GM08714 (cell line): ENCODE data around the gene CYSTM1.

Experiments used
- H3K4me3 ChIP-seq: fragments of 200-500 bp; sonication (Bioruptor generic); 2 replicates; pipeline ENCODE4 v1.5.1; 2014; ENCODE audit warnings: mild to moderate bottlenecking, low read length, inconsistent platforms
- ZNF274 ChIP-seq: IDR thresholded peaks from 2 replicates; pipeline ENCODE4 v1.6.1; 2012; ENCODE audit warnings: mild to moderate bottlenecking, low read depth, low read length

The CYSTM1 gene

DNA sequence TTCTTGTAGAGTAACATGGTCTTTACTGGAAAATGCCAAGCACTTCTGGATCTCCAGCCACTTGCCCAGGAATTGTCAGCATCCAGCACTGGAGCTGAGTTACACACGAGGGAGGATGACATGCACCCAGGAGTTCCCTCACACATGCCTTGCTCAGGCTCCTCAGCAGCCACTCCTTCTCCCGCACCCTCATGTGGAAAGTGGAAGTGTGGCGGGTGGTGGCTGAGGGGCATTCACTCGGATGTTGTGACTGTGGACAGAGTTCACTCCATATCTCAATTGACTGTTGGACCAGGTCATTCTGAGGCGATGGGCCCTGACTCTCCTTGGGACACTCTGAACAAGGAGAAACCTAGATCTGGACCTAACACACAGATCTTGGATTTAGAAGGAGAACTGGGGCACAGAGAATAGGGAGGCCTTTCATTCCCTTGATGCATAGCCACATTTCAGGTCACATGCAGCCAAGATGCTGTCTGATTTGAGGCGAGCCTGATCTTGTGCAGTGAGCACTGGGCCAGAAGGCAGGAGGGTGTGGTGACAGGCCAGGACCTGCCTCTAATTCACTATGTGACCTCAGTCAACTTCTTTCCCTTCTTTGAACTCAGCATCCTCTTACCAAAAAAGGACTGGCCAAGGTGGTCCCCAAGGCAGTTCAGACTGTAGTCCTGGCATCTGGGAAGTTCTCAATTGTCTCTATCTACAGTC is 62.1 kb downstream of the CYSTM1 start:
- TF ChIP-seq ZNF274 = no peak
- no peak overlapping the region for H3K4me3 ChIP-seq

DNA sequence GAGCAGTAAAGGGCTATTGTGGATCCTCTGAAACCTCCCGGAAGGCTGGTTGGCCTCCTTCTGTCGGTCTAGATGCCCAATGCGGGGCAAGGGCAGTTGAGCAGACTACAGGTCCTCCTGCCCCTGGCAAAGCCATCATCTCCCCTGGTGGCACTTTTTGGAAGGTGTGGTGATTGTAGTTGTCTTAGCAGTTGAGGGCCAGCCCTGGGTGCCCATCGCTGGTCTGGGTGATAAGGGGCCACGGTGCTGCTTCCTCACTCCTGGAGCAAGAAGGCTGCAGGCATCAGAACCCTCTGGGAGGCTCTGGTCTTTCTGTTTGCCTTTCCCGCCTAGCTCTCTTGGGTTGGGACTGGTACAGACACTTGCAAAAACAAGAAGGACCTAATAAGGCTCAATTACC is 63.8 kb downstream of the CYSTM1 start:
- H3K4me3 ChIP-seq = no peak overlapping the region
- no peak for TF ChIP-seq ZNF274

GRCh38 chr5:140239461-140239860 is 64.5 kb downstream of the CYSTM1 start:
- no peak overlapping the region for H3K4me3 ChIP-seq
- no peak for TF ChIP-seq ZNF274

DNA sequence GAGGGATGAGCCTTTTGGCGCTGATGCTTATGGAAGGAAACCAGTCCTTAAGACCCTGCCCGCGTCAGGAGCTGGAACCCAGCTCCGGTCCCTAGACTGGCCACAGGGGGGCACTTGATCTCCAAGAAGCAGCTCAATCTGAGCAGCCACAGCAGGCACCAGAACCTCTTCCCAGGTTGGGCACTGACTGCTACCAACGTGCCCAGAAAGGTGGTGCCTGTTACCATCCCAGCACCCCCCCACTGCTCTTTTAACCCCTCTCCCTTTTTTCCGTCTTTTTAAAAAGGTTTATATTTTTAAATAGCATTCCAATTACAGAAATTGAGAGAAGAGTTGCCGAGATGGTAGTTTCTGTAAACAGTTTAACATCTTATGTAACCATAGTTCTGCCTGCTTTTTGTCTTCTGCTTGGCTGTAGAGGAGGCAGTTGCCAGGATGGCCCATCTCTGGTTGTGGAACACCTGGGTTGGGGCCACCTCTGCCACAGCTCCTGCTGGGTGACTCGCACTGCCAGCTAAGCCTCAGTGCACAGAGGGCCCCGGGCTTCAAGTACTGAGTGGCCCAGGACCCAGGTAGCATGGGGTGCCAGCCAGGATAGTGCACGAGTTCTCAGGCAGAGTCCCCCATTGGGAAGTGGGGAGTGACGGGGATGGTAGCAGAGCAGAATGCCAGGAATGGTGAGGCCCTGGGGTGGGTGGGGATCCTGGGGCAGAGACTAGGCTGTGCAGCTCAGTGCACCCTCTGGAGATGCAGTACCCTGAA is 65.1 kb downstream of the CYSTM1 start:
- TF ChIP-seq ZNF274 = no peak
- H3K4me3 ChIP-seq = no peak overlapping the region

GRCh38 chr5:140240987-140241706 is 66.2 kb downstream of the CYSTM1 start:
- H3K4me3 ChIP-seq = no peak overlapping the region
- no peak for TF ChIP-seq ZNF274

- TF ChIP-seq ZNF274 = no peak
- no peak overlapping the region for H3K4me3 ChIP-seq
These were observed 67.1 kb downstream of the CYSTM1 start for GRCh38 chr5:140242099-140242498.

DNA sequence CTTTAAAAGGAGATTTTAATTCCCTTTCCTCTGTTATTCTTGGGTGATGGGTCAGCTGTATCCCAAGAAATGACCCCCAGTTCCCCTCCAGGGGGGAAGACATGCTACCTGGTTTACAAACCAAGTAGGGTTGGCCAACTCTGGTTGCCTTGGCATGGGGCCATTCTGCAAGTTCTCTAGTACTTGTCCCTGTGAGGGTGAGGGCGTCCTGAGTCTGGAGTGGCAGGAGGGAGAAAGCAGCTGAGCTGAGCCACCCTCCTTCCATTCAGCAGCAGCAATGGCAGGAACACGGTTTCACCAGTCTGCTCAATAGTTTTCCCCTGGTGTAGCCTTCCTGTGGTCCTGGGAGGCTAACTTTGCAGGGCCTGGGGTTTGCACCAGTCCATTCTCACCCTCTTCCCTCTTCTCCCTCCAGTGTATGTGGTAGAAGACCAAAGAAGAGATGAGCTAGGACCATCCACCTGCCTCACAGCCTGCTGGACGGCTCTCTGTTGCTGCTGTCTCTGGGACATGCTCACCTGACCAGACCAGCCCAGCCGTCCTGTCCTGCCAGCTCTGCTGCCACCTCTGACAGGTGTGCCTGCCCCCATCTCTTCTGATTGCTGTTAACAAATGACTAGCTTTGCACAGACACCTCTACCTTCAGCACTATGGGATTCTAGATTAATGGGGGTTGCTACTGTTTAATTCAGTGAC is 68.0 kb downstream of the CYSTM1 start:
- no peak for TF ChIP-seq ZNF274
- H3K4me3 ChIP-seq = no peak overlapping the region

GRCh38 chr5:140243706-140244250 is 68.8 kb downstream of the CYSTM1 start:
- no peak for TF ChIP-seq ZNF274
- no peak overlapping the region for H3K4me3 ChIP-seq

- no peak overlapping the region for H3K4me3 ChIP-seq
- TF ChIP-seq ZNF274 = no peak
These were observed 69.6 kb downstream of the CYSTM1 start for GRCh38 chr5:140244525-140245025.

- TF ChIP-seq ZNF274 = no peak
- H3K4me3 ChIP-seq = no peak overlapping the region
These were observed 70.4 kb downstream of the CYSTM1 start for GRCh38 chr5:140245341-140245740.

GRCh38 chr5:140245926-140246325 is 70.9 kb downstream of the CYSTM1 start:
- no peak for TF ChIP-seq ZNF274
- H3K4me3 ChIP-seq = no peak overlapping the region

DNA sequence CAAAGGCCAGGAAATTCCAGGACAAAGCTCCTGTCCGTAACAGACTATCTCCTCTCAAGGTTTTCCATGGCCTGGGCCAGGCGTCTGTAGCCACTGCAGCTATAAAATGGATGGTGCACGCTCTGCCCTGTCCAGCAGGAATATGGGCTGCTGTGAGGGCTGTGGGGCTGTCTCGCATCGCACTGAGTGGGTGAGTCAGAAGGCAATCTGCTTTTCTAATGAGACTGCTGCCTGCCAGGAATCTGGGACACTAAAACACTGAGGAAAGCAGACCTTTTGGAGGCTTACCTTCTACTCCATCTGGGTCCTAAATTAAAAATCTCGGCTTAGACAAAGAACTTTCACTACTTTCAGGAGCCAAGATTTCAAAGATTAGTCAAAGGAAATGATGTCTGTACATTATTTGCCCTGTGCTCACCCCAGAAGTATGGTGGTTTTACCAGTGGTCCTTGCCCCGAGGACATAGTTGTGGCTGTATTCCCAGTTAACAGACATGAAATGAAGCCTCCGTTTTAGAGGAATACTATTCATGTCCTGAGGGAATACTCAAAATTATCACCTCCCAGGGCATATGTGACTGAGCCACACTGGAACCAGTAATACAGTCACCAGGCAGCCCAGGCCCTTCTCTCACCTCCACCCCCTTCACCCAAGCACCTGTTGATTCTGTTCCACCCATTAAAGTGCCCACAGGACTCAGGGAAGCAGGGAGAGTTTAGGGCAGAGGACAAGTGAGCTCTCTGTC is 71.6 kb downstream of the CYSTM1 start:
- TF ChIP-seq ZNF274 = no peak
- no peak overlapping the region for H3K4me3 ChIP-seq

GRCh38 chr5:140248414-140248813 is 73.4 kb downstream of the CYSTM1 start:
- no peak for TF ChIP-seq ZNF274
- H3K4me3 ChIP-seq = no peak overlapping the region
